GM19025 (cell line): ENCODE measurements around the gene ZNF281.

ENCODE experiments used
- ATAC-seq: cut with Tn5 transposase; IDR thresholded peaks from one replicate; pipeline ENCODE4 v1.9.1; 2021; ENCODE audit warnings: mild to moderate bottlenecking, low read depth, moderate library complexity; ENCODE audit not compliant: unreplicated experiment

The ZNF281 gene

DNA sequence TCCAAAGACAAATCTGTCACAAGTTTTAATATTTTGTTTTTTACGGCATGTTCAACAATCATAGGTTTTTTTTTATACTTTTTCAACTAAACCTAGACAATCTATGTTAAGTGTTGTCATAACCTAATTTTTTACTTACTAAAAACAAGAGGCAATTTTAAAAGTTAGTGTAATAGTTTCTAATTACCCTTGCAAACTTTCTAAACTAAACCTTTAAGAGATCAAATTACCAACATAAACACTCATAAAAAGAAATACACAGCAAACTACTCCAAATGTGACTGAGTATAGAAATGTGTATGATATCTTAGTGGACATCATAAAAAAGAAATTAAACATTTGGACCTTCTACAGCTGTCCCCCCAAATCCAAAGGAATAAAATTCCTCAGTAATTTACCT, 10.0 kb downstream of the ZNF281 start:
- ATAC-seq = no peak

DNA sequence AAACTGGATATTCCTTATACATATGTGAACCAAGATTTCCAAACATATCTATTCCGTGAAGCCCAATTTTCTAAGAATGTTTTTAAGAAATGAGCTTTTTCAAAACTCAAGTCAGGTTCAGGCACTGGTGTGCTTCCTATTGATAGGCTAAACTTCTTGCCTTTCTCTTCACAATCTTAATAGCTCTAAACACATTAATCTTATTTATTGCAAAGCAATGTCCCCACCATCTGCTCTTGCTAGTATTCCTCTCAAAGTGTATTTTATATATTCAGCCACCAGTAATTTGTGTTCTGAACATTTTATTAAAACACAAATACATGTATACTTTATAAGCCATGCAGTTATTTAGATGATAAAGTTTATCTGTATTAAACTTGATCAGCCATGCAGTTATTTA, 11.5 kb downstream of the ZNF281 start:
- no peak for ATAC-seq

DNA sequence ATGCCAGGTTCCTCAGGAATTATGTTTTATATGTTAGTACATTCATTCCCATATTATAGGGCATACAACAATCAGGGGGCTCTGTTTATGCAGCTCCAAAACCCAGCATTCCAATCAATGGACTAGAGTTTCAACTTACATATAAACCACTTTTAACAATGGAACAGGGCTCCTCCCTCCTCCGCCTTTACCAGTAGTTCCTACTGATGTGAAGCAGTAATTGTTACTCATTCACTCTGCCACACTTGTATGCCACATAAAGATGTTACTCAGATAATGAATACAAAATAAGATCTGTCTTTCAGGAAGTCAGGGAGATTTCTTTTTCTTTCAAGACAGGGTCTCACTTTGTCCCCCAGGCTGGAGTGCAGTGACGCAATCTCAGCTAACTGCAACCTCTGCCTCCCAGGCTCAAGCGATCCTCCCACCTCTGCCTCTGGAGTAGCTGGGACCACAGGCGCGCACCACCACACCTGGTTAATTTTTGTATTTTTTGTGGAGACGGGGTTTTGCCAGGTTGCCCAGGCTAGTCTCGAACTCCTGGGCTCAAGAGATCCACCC, 17.1 kb downstream of the ZNF281 start:
- ATAC-seq = no peak

DNA sequence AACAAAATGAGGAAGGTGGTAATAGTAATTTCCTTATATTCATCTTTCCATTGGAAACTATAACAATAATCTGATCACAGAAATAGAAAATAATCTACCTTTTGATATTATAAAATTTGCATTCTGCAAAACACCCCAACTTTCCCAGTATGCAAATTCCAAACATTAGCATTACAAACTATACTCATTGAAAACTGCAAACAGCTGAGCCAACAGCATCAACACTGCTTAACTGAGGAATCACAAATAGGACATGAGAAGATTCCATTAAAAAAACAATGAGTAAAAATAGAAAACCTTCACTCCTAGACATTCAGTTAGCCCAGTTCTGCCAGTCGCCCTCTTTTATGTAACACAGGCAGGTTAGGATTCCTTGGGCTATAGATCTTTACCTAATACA, 18.1 kb downstream of the ZNF281 start:
- no peak for ATAC-seq

DNA sequence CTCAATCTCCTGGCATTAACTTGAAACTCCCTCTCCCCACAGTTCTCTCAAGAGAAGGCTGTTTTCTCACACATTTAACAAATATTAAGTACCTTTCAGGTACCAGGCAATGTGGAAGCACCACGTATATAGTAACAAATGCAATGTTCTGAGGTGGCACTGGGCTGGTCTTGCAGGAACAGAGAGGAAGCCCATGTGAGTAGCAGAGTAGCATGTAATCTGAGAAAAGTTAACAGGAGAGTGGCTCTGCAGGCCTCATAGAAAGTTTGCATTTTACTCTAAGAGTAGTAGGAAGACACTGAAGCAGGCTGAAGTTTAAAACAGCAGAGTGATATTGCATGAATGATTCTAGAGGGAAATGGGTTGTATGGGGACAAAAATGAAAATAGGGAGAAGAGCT, 21.0 kb downstream of the ZNF281 start:
- no peak for ATAC-seq

DNA sequence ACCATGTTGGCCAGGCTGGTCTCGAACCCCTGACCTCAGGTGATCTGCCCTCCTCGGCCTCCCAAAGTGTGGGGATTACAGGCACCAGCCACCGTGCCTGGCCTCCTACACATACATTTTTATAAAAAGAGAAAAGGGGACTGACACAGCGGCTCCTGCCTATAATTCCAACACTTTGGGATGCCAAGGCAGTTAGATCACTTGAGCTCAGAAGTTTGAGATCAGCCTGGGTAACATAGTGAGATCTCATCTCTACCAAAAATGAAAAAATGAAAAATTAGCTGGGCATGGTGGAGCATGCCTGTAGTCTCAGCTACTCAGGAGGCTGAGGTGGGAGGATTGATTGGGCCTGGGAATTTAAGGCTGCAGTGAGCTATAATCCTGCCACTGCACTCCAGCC, 23.4 kb downstream of the ZNF281 start:
- ATAC-seq = no peak

DNA sequence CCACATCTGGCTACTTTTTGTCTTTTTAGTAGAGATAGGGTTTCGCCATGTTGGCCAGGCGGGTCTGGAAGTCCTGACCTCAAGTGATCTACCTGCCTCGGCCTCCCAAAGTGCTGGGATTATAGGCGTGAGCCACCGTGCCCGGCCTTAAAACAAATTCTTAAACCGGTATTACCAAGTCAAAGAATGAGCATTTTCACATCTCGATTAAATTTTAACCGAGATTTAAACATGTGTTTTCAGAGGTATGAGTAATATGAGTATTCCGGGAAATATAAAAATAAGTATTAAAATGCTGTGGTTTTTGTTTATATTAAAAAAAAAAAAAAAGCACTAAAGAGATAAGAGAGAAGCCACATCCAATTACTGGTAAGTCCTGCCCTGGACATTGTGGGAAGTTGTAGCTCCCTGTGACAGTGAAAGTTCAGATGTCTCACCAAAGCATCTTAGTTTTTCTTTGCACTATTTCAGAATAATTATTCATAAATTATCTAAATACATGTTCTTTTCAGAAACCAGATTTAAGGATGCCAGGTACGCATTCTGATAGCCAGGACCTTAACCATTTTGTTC, 24.9 kb downstream of the ZNF281 start:
- no peak for ATAC-seq

DNA sequence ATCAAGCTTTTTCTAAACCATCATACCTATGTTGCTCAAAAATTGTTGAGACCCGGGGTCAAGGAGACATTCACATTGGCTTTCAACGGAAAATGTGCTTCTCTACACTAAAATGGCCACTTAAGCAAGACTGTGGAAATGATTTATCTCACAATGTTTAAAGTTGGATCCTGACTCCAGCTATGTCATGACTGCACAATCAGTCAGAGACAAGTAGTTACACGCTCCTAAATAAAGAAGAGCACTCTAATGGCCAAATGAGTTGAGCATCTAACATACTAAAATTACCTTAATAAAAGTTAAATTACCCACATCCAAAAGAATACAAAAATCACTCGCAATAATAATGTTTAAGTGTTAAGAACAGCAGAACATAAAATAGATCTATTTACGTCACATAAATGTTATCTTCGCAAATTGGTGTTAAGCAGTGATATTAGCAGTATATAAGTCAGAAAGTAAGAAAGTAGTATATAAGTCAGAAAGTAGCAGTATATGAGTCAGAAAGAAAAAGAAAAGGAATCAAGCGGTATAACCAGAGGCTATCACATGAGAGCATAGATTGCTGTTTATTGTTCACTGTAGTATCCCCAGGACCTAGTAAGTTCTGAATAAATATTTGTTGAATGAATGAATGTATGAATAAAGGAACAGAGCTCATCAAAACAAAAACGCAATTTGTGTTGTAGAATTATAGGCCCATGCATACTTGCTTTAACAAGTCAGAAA, 28.4 kb downstream of the ZNF281 start:
- ATAC-seq = no peak

DNA sequence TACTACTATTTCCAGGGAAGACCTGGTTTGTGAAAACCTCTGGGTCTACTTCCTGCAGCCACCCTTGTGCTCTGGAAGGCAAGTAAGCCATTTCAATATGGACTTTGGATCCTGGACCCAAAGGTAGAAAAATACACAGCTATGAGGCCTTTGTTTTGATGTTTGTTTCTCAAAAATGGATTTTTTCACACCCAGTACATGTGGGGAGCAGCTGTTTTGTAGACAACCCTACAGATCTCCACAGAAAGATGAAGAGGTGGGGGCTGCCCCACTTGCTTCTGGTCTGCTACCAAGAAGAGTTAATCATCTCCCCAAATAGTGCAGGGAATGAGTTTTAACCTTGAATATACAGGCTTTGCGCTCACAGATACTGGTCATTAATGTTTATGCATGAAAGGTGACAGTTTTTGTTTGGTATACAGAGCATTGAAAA, 29.2 kb downstream of the ZNF281 start:
- ATAC-seq = peak; percentile 67

DNA sequence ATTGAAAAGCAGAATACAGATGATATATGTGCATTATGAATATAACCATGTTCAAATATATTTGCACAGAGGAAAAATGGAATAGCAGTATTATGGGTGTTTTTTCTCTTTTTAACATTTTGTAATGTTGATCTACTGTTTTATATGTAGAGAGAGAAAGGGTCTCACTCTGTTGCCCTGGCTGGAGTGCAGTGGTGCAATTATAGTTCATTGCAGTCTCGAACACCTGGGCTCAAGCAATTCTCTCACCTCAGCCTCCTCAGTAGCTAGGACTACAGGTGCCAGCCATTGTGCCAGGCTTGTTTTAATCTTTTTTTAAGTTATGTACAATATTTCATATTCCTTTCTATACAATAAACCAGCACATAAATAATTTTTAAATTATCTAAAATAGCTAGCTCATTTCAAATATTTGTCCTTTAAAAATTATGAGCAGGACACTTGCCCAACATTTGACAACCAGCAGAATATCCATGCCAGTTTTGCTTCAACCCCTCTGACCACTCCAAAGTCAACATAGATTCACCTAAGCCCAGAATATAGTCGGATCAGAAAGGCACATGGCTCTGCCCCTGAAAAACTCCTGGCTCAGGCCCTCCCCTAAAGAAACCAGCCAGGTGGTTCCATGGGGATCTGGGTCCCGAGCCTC, 29.8 kb downstream of the ZNF281 start:
- ATAC-seq = no peak

DNA sequence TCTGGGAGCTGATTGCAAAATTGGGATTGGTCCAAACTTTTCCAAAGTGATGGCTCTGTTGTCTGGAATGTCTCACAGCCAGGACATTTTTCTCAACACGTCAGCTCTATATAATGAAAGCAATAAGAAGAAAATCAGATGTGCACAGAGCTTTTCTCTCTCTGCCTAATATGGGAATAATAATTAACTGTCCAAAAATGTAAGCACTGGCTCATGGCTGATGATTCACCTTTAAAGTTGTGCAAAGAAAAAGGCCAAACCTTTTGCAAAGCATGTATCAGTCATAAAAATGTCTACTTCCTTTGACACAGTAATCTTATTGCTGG, 30.4 kb downstream of the ZNF281 start:
- ATAC-seq = no peak

DNA sequence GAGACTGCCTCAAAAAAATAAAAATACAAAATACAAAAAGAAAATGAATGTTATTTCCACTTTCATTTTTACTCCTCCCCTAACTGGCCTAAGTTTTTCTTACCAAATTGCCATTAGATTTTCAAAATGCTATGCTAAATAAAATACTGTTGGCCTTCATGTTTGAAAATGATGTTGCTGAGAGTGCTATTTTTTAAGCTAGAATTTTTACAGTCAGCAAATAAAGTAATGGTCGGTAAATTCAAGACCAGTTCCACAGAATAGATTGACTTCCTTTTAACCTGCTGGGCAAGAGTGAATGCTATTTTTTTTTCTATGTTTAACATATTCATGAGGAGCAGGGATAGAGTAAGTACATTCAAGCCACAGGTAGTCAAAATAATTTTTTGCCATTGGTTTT, 31.7 kb downstream of the ZNF281 start:
- ATAC-seq = no peak

DNA sequence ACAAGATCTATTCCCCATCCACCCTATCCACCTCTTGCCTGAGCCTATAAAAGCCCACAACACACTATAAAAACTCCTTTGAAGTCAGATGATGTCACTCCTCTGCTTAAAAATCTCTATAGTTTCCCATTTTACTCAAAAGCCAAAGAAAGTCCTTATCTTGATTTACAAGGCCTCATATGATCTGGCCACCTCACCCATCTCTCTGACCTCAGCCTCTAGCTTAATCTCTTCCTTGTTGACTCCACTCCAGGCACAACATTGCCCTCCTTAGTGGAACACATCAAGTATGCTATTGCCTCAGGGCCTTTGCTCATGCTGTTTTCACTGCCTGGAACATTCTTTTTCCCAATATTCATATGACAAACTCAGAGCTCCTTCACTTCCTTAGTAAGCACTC, 33.3 kb downstream of the ZNF281 start:
- no peak for ATAC-seq

DNA sequence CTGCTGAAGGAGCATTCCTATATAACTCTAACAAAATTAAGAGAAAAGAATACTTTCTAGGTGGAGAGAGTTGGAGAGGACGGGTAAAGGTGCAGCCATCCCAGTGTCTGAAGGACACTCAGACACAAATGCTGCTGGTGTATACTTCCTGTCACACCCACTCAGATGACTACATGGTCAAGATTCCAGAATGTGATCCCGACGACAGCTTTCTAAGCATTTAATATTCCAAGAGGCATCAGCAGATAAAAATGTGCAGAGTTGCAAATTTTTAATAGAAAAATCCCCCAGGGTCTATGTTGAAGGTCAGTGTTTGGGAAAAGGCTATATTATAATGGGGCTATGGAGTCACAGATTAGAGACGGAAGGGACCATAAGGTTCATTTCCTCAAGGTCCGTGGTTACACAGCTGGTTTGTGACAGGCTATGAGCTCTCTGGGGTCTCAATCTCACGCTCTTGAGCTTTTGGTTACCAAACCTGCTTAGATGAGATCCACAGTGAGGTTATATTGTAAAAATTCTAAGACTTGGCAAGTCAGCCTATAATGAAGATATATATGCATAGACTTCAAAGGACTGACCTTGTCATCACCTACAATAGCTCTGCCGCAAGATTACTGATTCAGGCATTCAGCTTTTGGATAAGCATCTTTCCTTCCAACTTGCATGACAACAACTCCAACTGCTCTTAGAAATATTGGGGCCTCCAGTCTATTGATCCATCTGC, 35.1 kb downstream of the ZNF281 start:
- no peak for ATAC-seq

DNA sequence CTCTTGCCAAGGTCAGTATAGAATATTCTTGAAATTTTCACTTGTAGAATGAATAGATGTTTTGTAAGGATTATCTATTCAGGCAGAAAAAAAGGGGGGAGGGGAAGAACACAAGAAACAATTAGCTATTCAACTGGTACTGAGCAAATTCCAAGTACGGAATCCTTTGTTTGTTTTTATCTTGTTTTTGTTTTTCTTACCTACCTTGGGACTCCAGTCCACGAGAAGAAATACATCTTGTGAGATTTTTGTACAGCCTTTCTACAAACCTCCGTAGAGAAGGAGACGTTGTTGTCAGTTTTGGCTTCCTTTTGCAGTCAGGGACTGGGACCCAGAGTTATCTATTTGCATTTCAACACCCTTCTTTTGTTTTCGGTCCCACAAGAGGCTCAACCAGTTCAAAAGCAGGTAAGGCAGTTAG, 36.0 kb downstream of the ZNF281 start:
- no peak for ATAC-seq

DNA sequence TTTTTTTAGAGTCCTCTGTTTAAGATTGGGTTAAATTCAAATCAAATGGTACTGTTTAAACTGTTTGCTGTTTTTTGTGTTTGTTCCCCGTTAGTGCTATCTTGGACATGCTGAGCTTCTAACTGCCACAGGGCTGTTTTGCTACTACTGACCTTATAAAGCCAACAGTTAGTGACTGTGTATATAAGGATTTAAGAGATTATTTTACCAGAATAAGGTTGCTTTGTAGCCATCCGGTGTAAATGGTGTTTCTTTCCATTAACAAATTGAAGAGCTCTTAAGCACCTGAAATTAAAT, 37.0 kb downstream of the ZNF281 start:
- no peak for ATAC-seq

DNA sequence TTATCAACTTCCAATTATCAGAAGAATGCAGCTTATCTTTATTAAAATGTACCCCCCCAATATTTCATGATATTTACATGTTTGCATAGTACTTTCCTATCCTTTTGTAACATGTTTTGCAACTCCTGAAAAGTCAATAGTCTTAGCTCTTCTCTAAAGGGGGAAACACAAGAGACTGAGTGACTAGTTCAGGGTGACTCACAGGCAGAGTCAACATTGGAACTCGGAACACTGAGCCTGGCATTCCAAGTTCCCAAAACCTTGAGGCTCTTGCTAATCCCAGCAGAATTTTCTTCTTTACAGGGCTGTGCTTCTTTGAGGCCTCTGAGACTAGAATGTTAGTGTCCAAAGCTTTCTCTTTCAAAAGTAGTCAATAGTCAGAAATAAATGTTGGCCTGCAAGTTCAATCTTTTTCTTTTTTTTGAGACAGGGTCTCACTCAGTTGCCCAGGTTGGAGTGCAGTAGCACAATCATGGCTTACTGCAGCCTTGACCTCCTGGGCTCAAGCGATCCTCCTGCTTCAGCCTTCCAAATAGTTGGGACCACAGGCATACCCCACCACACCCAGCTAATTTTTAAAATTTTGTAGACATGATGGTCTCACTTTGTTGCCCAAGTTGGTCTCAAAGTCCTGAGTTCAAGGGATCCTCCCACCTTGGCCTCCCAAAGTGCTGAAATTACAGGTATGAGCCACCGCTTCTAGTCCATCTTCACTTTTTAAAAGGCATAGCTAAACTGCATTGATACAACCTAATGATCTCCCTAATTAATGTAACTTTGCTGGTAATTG, 37.5 kb downstream of the ZNF281 start:
- no peak for ATAC-seq

DNA sequence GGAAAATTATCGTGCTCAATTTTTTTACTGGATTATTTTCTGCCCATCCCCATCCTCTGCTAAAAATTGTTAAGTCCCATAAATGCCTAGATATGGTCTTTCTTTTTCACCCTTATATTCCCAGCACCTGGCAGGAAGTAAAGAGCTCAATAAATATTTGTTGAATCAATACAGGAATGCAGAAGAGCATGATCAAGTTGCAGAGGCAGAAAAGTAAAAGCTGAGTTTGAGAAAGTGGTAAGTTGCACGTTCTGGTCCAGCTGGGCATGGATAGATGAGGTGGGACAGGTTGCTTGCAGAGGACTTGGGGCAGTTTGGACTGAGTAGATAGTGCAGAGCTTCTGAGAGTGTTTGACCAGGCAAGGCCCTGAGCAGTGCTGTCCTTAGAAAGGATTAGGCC, 40.1 kb downstream of the ZNF281 start:
- ATAC-seq = no peak

DNA sequence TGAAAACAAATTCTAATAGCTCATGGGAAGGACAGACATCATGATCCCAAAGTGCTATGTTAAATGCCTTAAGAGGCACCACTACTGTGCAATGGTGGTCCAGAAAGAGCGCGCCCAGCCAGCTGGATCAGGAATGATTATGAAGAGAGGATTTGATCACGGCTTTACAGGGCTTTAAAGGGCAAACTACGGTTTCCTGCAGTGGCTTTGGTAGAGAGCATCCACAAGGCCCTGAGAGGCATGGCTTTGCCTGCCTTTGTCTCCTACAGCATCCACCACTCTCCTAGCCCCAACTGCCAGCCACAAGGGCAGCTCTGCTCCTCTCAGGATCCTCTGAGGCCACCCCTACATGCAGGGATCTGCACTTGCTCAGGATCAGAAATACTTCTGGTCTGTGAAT, 40.7 kb downstream of the ZNF281 start:
- ATAC-seq = no peak

DNA sequence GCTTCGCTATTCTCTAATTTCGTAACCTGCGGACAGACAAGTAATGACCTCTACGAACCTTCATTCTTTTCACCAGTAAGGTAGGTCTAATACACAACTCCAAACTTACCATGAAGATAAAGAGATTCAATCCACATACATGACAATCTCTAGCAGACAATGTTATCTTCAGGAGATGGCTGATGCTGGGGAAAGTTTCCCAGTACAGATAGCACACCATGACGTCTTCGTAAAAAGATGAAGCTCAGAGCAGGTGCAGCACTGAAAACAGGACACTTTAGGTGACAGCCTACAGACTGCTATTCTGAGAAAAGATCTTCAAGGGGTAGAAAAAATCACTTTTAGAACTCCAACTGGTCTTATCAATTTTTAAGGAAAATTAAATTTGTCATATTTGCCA, 41.3 kb downstream of the ZNF281 start:
- ATAC-seq = no peak
